ENCODE data around the gene EXOC6B.

EXOC6B gene

GRCh38 chr2:72638600-72639211, 187.1 kb downstream of the EXOC6B start:
- peaks cover 2% of the 10 kb centered on the region for H3K9me3 Mint-ChIP-seq
- no peak for DNase-seq
- H3K36me3 Mint-ChIP-seq, result no peaks in the 10 kb centered on the region
- H3K27ac Mint-ChIP-seq, result no peak overlapping the region
- H3K27me3 Mint-ChIP-seq, result no peaks in the 10 kb centered on the region
- H3K4me1 Mint-ChIP-seq, result no peaks in the 10 kb centered on the region
- H3K4me3 Mint-ChIP-seq, result no peak overlapping the region
- CTCF ChIA-PET, result no interaction called here

DNA sequence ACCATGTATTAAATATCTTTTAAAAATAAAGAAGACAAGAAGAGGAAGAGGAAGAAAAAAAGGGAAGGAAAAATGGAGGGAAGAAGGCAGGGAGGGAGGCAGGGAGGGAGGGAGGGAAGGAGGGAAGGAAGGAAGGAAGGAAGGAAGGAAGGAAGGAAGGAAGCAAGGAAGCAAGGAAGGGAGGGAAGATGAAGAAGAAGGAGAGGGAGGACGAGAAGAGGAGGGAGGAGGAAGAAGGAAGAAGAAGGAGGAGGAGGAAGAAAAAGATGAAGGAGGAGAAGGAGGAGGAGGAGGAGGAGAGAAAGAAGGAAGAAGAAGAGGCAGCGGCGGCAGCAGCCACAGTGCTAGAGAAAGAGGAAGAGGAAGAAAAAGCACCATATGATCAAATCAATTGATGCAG, 189.6 kb downstream of the EXOC6B start:
- H3K9me3 Mint-ChIP-seq, result no peaks in the 10 kb centered on the region
- CTCF ChIA-PET, result no interaction called here
- H3K36me3 Mint-ChIP-seq, result no peaks in the 10 kb centered on the region
- no peaks in the 10 kb centered on the region for H3K4me1 Mint-ChIP-seq
- no peaks in the 10 kb centered on the region for H3K27me3 Mint-ChIP-seq
- H3K27ac Mint-ChIP-seq, result no peak overlapping the region
- no peak overlapping the region for H3K4me3 Mint-ChIP-seq
- no peak for DNase-seq

DNA sequence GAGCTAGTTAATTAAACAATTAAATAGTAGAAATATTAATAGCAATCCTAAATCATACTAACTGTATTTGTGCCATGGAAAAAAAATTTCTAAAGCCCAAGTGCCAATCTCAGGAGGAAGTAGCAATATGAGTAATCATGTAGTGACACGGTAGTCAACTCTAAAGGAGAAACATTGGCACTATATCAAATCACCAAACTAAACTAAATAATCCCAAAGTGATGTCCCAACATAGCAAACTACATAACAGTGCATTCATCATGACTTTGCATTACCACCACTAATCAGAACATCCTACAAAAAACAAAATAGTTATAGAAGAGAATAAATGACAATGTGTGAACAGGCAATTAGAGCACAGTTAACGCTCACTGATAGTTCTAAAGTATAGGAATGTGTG, 195.1 kb downstream of the EXOC6B start:
- no peak overlapping the region for H3K27ac Mint-ChIP-seq
- no peaks in the 10 kb centered on the region for H3K36me3 Mint-ChIP-seq
- H3K4me3 Mint-ChIP-seq, result no peak overlapping the region
- H3K9me3 Mint-ChIP-seq, result no peaks in the 10 kb centered on the region
- no peaks in the 10 kb centered on the region for H3K27me3 Mint-ChIP-seq
- no peaks in the 10 kb centered on the region for H3K4me1 Mint-ChIP-seq
- no peak for DNase-seq
- CTCF ChIA-PET, result no interaction called here

DNA sequence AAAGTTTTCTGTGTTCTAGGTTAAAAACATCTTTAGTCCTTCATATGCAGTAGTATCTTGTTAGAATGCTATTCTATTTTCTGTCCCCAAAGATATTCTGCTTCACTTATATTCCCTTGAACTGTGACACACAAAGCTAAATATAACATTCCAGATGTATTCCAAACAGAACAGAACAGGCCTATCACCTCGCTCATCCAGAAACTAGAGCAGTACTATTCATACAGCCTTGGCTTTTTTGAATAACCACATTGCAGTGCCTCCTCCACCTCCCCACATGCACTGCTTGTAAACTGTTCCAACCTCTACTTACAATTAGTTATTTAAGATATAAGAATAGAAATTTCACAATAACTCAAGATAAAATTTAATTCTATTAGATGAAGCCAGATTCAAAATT, 196.8 kb downstream of the EXOC6B start:
- Mint-ChIP-seq H3K27ac (no peak overlapping the region), H3K4me3 (no peak overlapping the region), H3K9me3 (no peaks in the 10 kb centered on the region), H3K36me3 (no peaks in the 10 kb centered on the region), H3K4me1 (no peaks in the 10 kb centered on the region), H3K27me3 (no peaks in the 10 kb centered on the region)
- DNase-seq, result no peak
- CTCF ChIA-PET, result no interaction called here

DNA sequence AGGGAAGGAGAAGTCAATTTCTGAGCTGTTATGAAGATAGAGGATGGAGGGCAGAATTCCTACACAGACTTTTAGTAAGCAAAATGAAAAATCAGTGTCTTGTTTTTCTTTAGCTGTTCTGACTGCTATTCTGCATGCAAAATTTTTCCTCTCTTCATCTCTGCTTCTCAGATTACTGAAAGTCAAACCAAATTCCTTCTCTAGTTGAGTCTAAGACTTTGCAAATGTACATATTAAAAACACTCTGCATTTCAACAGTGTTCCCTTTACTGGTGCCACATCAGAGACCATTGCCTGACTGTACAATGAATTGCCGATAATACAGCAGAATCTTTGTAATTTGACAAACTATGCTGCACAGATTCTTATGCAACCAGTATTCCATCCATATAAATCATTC, 198.8 kb downstream of the EXOC6B start:
- H3K27ac Mint-ChIP-seq, result no peak overlapping the region
- H3K4me1 Mint-ChIP-seq, result no peaks in the 10 kb centered on the region
- no peaks in the 10 kb centered on the region for H3K9me3 Mint-ChIP-seq
- CTCF ChIA-PET, result no interaction called here
- no peak for DNase-seq
- H3K36me3 Mint-ChIP-seq, result no peaks in the 10 kb centered on the region
- no peak overlapping the region for H3K4me3 Mint-ChIP-seq
- no peaks in the 10 kb centered on the region for H3K27me3 Mint-ChIP-seq

GRCh38 chr2:72625366-72625765, 200.5 kb downstream of the EXOC6B start:
- Mint-ChIP-seq H3K9me3 (no peaks in the 10 kb centered on the region), H3K36me3 (no peaks in the 10 kb centered on the region)
- CTCF ChIA-PET, result no interaction called here

DNA sequence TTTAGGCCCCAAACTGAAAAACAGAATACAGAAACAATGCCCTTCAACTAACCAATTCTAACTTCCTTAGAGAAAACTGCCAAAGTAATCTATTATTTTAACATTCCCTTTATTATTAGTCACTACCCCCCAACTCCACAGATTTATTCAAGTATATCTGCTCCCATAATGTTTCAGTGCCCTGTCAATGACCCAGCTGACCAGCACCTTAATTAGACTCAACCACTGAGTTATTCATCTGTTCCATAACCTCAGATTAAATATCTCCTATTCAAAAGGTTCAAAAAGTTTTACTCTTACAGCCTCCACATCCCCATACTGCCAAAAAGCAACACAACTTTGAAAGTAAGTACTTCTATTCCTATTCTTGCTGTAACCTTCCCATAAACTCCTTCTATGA, 202.4 kb downstream of the EXOC6B start:
- CTCF ChIA-PET, result interaction anchor here (0.7 kb wide), 1 partner anchor 1170 kb away, joined by 5 read pairs; no protein-coding TSS in a partner anchor
- H3K27me3 Mint-ChIP-seq, result no peaks in the 10 kb centered on the region
- H3K4me1 Mint-ChIP-seq, result no peaks in the 10 kb centered on the region
- H3K9me3 Mint-ChIP-seq, result peaks cover 2% of the 10 kb centered on the region
- no peak overlapping the region for H3K4me3 Mint-ChIP-seq
- no peaks in the 10 kb centered on the region for H3K36me3 Mint-ChIP-seq
- H3K27ac Mint-ChIP-seq, result no peak overlapping the region
- no peak for DNase-seq

More at GRCh38 chr2:72625366-72625765, 200.5 kb downstream of the EXOC6B start:
- DNase-seq, result no peak
- no peaks in the 10 kb centered on the region for H3K27me3 Mint-ChIP-seq
- no peaks in the 10 kb centered on the region for H3K4me1 Mint-ChIP-seq
- H3K27ac Mint-ChIP-seq, result no peak overlapping the region
- H3K4me3 Mint-ChIP-seq, result no peak overlapping the region

- Mint-ChIP-seq H3K9me3 (peaks cover 6% of the 10 kb centered on the region), H3K27ac (no peak overlapping the region)
- DNase-seq, result no peak
Measured at GRCh38 chr2:72619626-72620025, 206.2 kb downstream of the EXOC6B start.

DNA sequence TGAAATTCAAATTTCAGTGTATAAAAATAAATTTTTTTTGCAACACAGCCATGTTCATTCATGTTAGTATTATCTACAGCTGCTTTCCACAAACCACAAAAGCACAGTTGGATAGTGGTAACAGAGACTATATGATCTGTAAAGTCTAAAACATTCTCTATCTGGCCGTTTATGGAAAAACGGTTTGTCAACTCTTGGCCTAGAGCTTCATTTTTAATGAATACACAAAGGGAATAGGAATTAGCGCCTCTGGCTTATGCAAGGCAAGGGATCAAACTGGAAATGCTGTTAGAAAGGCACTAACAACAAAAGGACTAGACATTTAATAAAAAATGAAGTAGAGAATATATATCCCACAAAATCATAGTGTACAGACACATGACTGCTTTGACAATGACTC, 211.9 kb downstream of the EXOC6B start:
- Mint-ChIP-seq H3K36me3 (no peaks in the 10 kb centered on the region), H3K4me3 (no peak overlapping the region), H3K4me1 (no peaks in the 10 kb centered on the region), H3K27ac (no peak overlapping the region), H3K27me3 (no peaks in the 10 kb centered on the region), H3K9me3 (peaks cover 6% of the 10 kb centered on the region)
- CTCF ChIA-PET, result interaction anchor here (3.2 kb wide), 1 partner anchor 8 kb away, joined by 6 read pairs; no protein-coding TSS in a partner anchor
- no peak for DNase-seq

More at GRCh38 chr2:72619626-72620025, 206.2 kb downstream of the EXOC6B start:
- CTCF ChIA-PET, result no interaction called here
- Mint-ChIP-seq H3K27me3 (no peaks in the 10 kb centered on the region), H3K4me1 (no peaks in the 10 kb centered on the region), H3K4me3 (no peak overlapping the region), H3K36me3 (no peaks in the 10 kb centered on the region)

GRCh38 chr2:72612614-72613160, 213.1 kb downstream of the EXOC6B start:
- no peak overlapping the region for H3K27ac Mint-ChIP-seq
- CTCF ChIA-PET, result no interaction called here

GRCh38 chr2:72607189-72607588, 218.6 kb downstream of the EXOC6B start:
- Mint-ChIP-seq H3K4me1 (no peaks in the 10 kb centered on the region), H3K27me3 (no peaks in the 10 kb centered on the region), H3K36me3 (no peaks in the 10 kb centered on the region), H3K9me3 (no peaks in the 10 kb centered on the region), H3K4me3 (no peak overlapping the region), H3K27ac (no peak overlapping the region)
- CTCF ChIA-PET, result interaction anchor here (1.8 kb wide), 1 partner anchor 8 kb away, joined by 6 read pairs; no protein-coding TSS in a partner anchor
- no peak for DNase-seq

More at GRCh38 chr2:72612614-72613160, 213.1 kb downstream of the EXOC6B start:
- no peak for DNase-seq
- Mint-ChIP-seq H3K27me3 (no peaks in the 10 kb centered on the region), H3K4me3 (no peak overlapping the region), H3K36me3 (no peaks in the 10 kb centered on the region), H3K9me3 (no peaks in the 10 kb centered on the region), H3K4me1 (no peaks in the 10 kb centered on the region)

DNA sequence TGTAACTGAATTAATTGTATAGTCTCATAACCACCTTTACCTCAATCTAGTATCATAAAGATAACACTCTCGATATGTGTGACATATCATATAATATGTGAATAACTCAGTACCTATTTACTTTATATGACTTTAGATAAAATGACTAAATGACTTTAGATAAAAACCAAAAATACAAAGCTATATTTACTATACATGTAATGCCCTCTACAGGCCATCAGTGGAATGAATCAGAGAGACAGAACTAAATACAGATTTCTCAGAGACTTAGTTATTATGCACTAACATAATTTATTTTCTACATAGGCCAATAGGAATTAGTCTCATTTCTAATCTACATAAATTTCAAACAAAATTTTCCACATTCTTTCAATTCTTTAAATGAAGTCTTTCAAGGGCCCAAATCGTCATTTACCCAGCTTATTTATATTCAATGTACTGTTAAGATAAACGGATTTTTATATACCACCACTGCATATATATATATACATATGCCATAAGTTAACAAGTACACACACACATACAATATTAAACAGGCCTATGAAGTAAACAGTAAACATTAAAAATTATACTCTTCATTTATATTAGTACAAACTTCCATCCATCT, 219.9 kb downstream of the EXOC6B start:
- DNase-seq, result no peak
- CTCF ChIA-PET, result interaction anchor here (0.7 to 1.8 kb wide), 4 partner anchors 8 to 682 kb away, joined by 3 to 6 read pairs (median 3); no protein-coding TSS in a partner anchor
- no peak overlapping the region for H3K27ac Mint-ChIP-seq
- no peaks in the 10 kb centered on the region for H3K9me3 Mint-ChIP-seq
- H3K36me3 Mint-ChIP-seq, result no peaks in the 10 kb centered on the region
- no peak overlapping the region for H3K4me3 Mint-ChIP-seq
- H3K27me3 Mint-ChIP-seq, result no peaks in the 10 kb centered on the region
- no peaks in the 10 kb centered on the region for H3K4me1 Mint-ChIP-seq

GRCh38 chr2:72604468-72604867, 221.4 kb downstream of the EXOC6B start:
- no peak overlapping the region for H3K27ac Mint-ChIP-seq
- no peak overlapping the region for H3K4me3 Mint-ChIP-seq
- H3K9me3 Mint-ChIP-seq, result no peaks in the 10 kb centered on the region
- CTCF ChIA-PET, result interaction anchor here (0.8 kb wide), 1 partner anchor 10 kb away, joined by 3 read pairs; no protein-coding TSS in a partner anchor
- DNase-seq, result no peak
- no peaks in the 10 kb centered on the region for H3K27me3 Mint-ChIP-seq
- H3K36me3 Mint-ChIP-seq, result no peaks in the 10 kb centered on the region
- H3K4me1 Mint-ChIP-seq, result no peaks in the 10 kb centered on the region

GRCh38 chr2:72603481-72603880, 222.4 kb downstream of the EXOC6B start:
- H3K27ac Mint-ChIP-seq, result no peak overlapping the region
- no peak for DNase-seq
- no peak overlapping the region for H3K4me3 Mint-ChIP-seq
- no peaks in the 10 kb centered on the region for H3K27me3 Mint-ChIP-seq
- H3K9me3 Mint-ChIP-seq, result no peaks in the 10 kb centered on the region
- no peaks in the 10 kb centered on the region for H3K36me3 Mint-ChIP-seq
- CTCF ChIA-PET, result no interaction called here
- H3K4me1 Mint-ChIP-seq, result no peaks in the 10 kb centered on the region

DNA sequence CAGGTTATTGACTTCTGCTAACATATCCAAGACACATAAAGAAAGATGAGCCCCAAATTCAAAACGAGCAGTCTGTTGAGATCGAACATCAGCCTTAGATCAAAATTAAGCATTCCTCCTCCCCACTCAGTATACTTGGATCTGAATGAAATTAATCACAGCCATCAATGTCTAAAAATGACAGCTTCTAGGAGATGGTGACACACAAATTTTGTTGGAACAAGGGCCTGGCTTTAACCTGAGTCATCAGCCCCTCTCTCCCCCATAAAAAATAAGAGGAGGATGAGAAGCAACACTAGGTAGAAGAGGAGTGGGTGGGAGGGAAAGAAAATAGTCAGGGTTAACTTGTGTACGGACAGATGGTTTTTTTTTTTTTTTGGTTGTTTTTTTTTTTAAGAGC, 223.1 kb downstream of the EXOC6B start:
- no peak overlapping the region for H3K4me3 Mint-ChIP-seq
- no peaks in the 10 kb centered on the region for H3K36me3 Mint-ChIP-seq
- H3K9me3 Mint-ChIP-seq, result no peaks in the 10 kb centered on the region
- no peak overlapping the region for H3K27ac Mint-ChIP-seq
- DNase-seq, result no peak
- no peaks in the 10 kb centered on the region for H3K4me1 Mint-ChIP-seq
- CTCF ChIA-PET, result no interaction called here
- no peaks in the 10 kb centered on the region for H3K27me3 Mint-ChIP-seq

Data from activated naive CD4-positive, alpha-beta T cell treated with anti-CD3 and anti-CD28 coated beads, Interleukin-2, amount 10 ng/mL, durations not matched to agents 7 days and 5 days (primary cell).